Activated naive CD4-positive, alpha-beta T cell treated with anti-CD3 and anti-CD28 coated beads, Interleukin-2, amount 50 U/mL, for 24 hours (primary cell): Measurements from ENCODE around the gene TOX2.
A peak's percentile ranks its signal among the peaks of the same experiment; 100 is the strongest.

Source experiments
- H3K27ac Mint-ChIP-seq: one replicate; pipeline ENCODE4 v1.8.0; 2021; ENCODE audit warnings: mild to moderate bottlenecking, mixed read lengths
- H3K27me3 Mint-ChIP-seq: one replicate; pipeline ENCODE4 v1.8.0; 2021; ENCODE audit warnings: mixed read lengths
- H3K36me3 Mint-ChIP-seq: one replicate; pipeline ENCODE4 v1.8.0; 2021; ENCODE audit warnings: mixed read lengths
- H3K4me1 Mint-ChIP-seq: one replicate; pipeline ENCODE4 v1.8.0; 2021; ENCODE audit warnings: mixed read lengths
- H3K4me3 Mint-ChIP-seq: one replicate; pipeline ENCODE4 v1.8.0; 2021; ENCODE audit warnings: mild to moderate bottlenecking, mixed read lengths
- H3K9me3 Mint-ChIP-seq: one replicate; pipeline ENCODE4 v1.8.0; 2021; ENCODE audit warnings: mixed read lengths

The TOX2 gene, protein sequence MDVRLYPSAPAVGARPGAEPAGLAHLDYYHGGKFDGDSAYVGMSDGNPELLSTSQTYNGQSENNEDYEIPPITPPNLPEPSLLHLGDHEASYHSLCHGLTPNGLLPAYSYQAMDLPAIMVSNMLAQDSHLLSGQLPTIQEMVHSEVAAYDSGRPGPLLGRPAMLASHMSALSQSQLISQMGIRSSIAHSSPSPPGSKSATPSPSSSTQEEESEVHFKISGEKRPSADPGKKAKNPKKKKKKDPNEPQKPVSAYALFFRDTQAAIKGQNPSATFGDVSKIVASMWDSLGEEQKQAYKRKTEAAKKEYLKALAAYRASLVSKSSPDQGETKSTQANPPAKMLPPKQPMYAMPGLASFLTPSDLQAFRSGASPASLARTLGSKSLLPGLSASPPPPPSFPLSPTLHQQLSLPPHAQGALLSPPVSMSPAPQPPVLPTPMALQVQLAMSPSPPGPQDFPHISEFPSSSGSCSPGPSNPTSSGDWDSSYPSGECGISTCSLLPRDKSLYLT

DNA sequence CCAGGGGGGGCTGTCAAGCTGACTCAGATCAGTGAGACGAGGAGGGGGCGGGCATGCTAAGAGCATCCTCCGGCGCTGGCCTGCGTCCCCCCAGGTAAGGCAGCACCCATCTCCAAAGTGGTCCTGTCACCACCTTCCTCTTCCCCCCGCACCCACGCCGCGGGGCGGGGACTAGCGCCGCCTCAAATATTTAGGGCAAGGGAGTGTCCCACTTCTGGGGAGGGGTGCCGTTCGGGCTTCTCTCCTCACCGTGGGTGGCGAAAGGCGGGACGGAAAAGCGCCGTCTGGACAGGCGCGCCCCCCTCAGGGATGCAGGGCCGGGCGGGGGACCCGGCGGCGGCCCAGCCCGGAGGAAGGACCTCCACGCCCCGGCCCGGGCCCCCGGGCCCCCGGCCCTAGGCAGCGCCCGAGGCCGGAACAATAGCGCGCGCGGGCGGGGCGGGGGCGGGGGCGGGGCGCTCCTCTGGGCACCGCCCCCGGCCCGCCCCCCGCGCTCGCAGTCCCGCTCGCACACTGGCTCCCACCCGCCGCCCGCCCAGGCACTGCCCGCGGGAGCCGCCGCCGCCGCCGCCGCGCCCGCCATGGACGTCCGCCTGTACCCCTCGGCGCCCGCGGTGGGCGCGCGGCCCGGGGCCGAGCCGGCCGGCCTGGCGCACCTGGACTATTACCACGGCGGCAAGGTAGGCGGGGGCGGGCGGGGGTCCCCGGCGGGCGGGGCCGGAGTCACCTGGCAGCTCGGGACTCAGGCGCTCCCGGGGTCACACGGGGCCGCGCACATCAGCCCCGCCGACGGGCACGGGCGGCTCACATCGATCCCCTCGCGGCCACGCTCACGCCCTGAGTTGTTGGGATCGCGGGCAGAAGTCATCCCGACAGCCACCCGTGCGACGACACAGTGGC lies at the start of gene TOX2:
Gene TOX2, plus strand, starts transcription at position 542 of the 900 bp plus-strand sequence. Its CDS starts 40 bp downstream, at position 582.
- peak within 1 kb of the TSS; percentile 96 for H3K4me3 Mint-ChIP-seq
- peak within 1 kb of the TSS; percentile 84 for H3K27ac Mint-ChIP-seq
- peaks cover 2% of the 10 kb centered on the region for H3K36me3 Mint-ChIP-seq
- H3K4me1 Mint-ChIP-seq, result peaks cover 22% of the 10 kb centered on the region
- peaks cover 8% of the 10 kb centered on the region for H3K9me3 Mint-ChIP-seq
- peaks cover 18% of the 10 kb centered on the region for H3K27me3 Mint-ChIP-seq

GRCh38 chr20:43868091-43868490 lies 46.6 kb upstream of the TOX2 start:
- H3K36me3 Mint-ChIP-seq, result no peaks in the 10 kb centered on the region
- H3K9me3 Mint-ChIP-seq, result no peaks in the 10 kb centered on the region
- H3K27ac Mint-ChIP-seq, result no peak overlapping the region
- no peaks in the 10 kb centered on the region for H3K4me1 Mint-ChIP-seq
- H3K27me3 Mint-ChIP-seq, result no peaks in the 10 kb centered on the region
- H3K4me3 Mint-ChIP-seq, result no peak overlapping the region

- H3K36me3 Mint-ChIP-seq, result no peaks in the 10 kb centered on the region
- no peak overlapping the region for H3K4me3 Mint-ChIP-seq
- H3K27ac Mint-ChIP-seq, result no peak overlapping the region
- H3K4me1 Mint-ChIP-seq, result no peaks in the 10 kb centered on the region
- no peaks in the 10 kb centered on the region for H3K9me3 Mint-ChIP-seq
- no peaks in the 10 kb centered on the region for H3K27me3 Mint-ChIP-seq
These were observed 44.2 kb upstream of the TOX2 start for GRCh38 chr20:43870484-43870883.

DNA sequence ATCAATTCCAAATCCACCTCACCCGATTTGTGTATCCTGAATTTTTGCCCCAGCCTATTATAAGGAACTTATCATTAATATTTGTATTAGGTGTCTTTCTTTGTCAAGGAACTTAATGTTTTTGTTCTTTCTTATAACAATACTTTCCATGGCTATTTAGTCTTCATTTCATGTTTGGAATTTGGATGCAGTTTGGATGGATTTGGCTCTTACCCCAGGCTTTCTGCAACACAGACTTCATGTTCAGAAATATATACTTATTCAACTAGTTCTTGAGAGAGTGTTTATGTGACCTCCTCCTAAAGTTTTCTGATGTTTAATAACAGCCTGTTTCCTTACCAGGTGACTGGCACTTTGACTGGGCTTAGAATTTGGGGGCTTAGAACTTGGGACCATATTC lies 35.9 kb upstream of the TOX2 start:
- H3K4me1 Mint-ChIP-seq, result no peaks in the 10 kb centered on the region
- peaks cover 3% of the 10 kb centered on the region for H3K27me3 Mint-ChIP-seq
- H3K36me3 Mint-ChIP-seq, result peaks cover 3% of the 10 kb centered on the region
- H3K4me3 Mint-ChIP-seq, result no peak overlapping the region
- peaks cover 5% of the 10 kb centered on the region for H3K9me3 Mint-ChIP-seq
- no peak overlapping the region for H3K27ac Mint-ChIP-seq

DNA sequence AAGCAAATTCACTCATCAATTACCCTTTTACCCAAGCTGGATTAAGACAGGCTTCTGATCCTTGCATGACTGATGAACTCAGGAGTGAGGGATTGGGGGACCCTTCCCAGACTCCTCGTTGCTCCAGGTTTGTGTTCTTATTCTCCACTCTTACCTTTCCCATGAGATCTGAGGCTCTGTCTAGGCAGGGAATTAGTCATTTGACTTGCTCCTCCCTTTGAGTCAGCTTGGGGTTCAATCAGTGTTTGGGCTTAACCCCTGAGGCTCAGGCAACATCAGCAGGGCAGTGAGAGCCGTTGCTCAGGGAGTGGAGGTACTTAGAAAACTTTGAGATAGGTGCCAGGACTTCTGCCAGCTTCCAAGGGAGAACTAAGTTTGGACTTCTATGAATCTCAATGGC lies 20.7 kb upstream of the TOX2 start:
- H3K4me3 Mint-ChIP-seq, result no peak overlapping the region
- H3K36me3 Mint-ChIP-seq, result peaks cover 4% of the 10 kb centered on the region
- no peak overlapping the region for H3K27ac Mint-ChIP-seq
- H3K4me1 Mint-ChIP-seq, result no peaks in the 10 kb centered on the region
- H3K9me3 Mint-ChIP-seq, result peaks cover 22% of the 10 kb centered on the region
- H3K27me3 Mint-ChIP-seq, result no peaks in the 10 kb centered on the region

DNA sequence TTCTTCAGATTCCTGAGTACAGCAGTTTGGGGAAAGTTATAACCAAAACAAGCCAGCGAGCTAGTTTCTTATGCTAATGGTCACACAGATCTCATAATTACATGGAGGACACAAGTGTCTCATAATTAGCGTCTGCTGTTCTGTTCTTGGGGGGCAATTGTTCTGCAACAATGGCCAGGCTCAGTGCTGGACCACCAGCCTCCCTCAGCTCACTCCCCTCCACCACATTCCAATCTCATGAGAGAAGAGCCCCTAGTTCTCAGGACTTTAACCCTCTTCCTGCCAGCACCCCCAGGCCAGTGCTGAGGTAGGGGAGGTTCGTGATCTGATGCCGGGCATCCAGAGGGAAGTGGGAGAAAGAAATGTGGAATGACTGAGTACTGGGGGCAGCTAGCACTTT lies 20.2 kb upstream of the TOX2 start:
- Mint-ChIP-seq H3K4me3 (no peak overlapping the region), H3K4me1 (no peaks in the 10 kb centered on the region), H3K36me3 (peaks cover 2% of the 10 kb centered on the region), H3K9me3 (peaks cover 16% of the 10 kb centered on the region), H3K27me3 (no peaks in the 10 kb centered on the region), H3K27ac (no peak overlapping the region)

DNA sequence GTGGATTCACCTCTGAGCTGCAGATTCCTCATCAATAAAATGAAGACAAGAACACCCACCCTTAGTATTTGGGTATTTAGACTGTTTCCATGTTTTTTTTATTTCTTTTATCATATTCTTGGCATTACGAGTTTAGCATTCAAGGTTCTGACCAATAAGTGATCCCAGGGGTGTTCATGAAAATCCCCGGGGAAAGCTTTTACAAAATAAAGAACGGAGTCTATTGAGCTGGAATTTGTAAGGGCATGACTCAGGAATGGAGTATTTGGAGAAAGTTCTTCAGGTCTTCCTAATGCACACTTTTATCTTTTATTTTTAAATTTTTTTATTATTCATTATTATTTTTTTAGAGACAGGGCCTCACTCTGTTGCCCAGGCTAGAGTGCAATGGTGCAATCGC lies 19.4 kb upstream of the TOX2 start:
- Mint-ChIP-seq H3K36me3 (peaks cover 1% of the 10 kb centered on the region), H3K27me3 (no peaks in the 10 kb centered on the region), H3K27ac (no peak overlapping the region), H3K9me3 (peaks cover 9% of the 10 kb centered on the region), H3K4me1 (no peaks in the 10 kb centered on the region), H3K4me3 (no peak overlapping the region)

GRCh38 chr20:43899274-43900120 lies 15.2 kb upstream of the TOX2 start:
- Mint-ChIP-seq H3K4me3 (no peak overlapping the region), H3K36me3 (no peaks in the 10 kb centered on the region), H3K4me1 (no peaks in the 10 kb centered on the region), H3K27ac (no peak overlapping the region), H3K27me3 (no peaks in the 10 kb centered on the region), H3K9me3 (no peaks in the 10 kb centered on the region)

GRCh38 chr20:43900121-43900466 lies 14.6 kb upstream of the TOX2 start:
- no peaks in the 10 kb centered on the region for H3K9me3 Mint-ChIP-seq
- no peak overlapping the region for H3K27ac Mint-ChIP-seq
- H3K27me3 Mint-ChIP-seq, result no peaks in the 10 kb centered on the region
- no peak overlapping the region for H3K4me3 Mint-ChIP-seq
- H3K4me1 Mint-ChIP-seq, result no peaks in the 10 kb centered on the region
- no peaks in the 10 kb centered on the region for H3K36me3 Mint-ChIP-seq

DNA sequence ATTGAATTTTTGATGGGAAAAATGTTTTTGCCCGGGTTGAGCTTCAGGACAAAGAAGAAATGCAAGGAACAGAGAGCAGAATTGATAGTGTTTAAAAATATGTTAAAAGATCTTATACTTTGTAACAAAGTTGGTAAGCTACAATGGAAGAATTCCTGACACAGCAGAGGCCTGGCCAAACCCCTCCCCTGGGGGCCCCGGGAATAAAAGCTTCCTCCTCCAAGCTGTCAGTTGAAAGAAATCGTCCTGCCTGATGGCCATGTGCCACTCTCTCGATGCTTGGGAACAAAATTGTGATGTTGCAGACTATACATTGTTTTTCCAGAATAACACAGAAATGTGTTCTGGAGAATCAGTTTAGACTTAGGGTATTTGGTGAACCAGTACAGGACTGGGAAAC lies 14.2 kb upstream of the TOX2 start:
- Mint-ChIP-seq H3K4me3 (no peak overlapping the region), H3K27ac (no peak overlapping the region), H3K4me1 (no peaks in the 10 kb centered on the region), H3K36me3 (no peaks in the 10 kb centered on the region), H3K9me3 (no peaks in the 10 kb centered on the region), H3K27me3 (no peaks in the 10 kb centered on the region)

- H3K9me3 Mint-ChIP-seq, result no peaks in the 10 kb centered on the region
- H3K36me3 Mint-ChIP-seq, result no peaks in the 10 kb centered on the region
- no peaks in the 10 kb centered on the region for H3K27me3 Mint-ChIP-seq
- H3K4me1 Mint-ChIP-seq, result no peaks in the 10 kb centered on the region
- H3K4me3 Mint-ChIP-seq, result no peak overlapping the region
- no peak overlapping the region for H3K27ac Mint-ChIP-seq
These were observed 13.4 kb upstream of the TOX2 start for GRCh38 chr20:43901296-43901695.

DNA sequence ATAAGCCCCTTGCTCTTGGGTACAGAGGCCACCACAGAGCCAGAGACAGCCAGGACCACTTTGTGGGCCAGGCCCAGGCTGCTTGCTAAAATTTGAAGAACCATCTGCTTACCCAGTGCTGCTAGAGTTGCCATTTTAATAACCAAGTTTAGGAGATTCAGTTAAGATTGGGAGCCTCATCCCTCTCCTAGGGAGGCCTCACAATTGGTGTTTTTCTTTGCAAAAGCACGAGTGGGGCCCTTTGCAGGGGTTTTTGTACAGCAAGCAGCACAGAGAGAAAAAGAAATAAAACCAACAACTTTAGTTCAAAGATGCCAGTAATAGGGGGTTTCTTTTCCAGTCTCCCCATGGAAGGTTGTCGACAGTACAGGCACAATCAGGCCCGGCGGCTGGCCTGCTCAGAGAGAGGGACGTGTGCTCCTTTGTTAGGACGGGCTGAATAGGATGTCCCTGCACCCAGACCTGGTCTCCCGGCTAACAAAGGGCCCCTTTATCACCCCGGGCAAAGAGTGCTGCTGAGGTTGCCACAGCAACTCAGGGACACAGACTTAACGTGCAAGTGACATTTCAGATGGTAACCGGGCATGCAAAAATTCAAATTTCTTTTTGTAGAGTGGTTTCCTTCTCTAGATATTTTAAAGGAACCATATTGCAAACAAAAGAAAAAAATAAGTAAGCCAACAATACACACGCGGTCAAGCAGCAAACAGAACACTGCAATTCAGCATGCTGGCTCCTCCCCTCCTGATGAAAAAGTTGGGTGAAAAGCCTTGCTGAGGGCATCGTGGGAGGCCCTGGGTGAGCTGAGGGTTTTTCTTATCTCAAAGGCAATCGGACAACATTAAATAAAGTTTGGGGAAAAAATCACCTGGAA lies 10.5 kb upstream of the TOX2 start:
- no peak overlapping the region for H3K27ac Mint-ChIP-seq
- no peaks in the 10 kb centered on the region for H3K4me1 Mint-ChIP-seq
- no peaks in the 10 kb centered on the region for H3K27me3 Mint-ChIP-seq

GRCh38 chr20:43904827-43905177 lies 9.8 kb upstream of the TOX2 start:
- H3K36me3 Mint-ChIP-seq, result peaks cover 2% of the 10 kb centered on the region
- H3K27me3 Mint-ChIP-seq, result no peaks in the 10 kb centered on the region
- no peak overlapping the region for H3K4me3 Mint-ChIP-seq
- no peaks in the 10 kb centered on the region for H3K4me1 Mint-ChIP-seq
- peaks cover 6% of the 10 kb centered on the region for H3K9me3 Mint-ChIP-seq
- H3K27ac Mint-ChIP-seq, result no peak overlapping the region

More for the DNA sequence above, 10.5 kb upstream of the TOX2 start:
- H3K4me3 Mint-ChIP-seq, result no peak overlapping the region
- peaks cover 6% of the 10 kb centered on the region for H3K9me3 Mint-ChIP-seq
- peaks cover 2% of the 10 kb centered on the region for H3K36me3 Mint-ChIP-seq

DNA sequence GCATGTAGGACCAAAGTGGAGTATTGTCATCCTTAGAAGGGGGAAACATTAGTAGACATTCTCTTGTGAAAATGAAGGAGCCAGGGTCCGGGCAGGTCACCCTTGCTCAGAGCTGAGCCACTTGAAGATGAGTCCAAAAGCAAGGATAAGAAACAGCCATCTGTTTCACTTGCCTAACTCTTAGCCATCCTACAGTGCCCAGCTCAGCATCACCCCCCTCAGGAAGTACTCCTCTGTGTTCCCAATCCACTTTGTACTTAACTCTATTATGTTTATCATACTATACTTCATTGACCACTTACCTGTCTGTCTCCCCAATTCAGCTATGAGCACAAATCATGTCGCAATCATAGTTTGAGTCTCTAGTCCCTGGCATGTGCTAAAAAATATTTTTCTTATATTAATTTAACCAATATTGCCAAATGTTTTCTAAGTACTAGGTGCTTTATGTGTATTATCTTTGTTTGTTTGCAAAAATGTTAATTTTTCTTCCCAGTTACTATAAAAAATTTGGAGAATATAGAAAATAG lies 8.1 kb upstream of the TOX2 start:
- H3K36me3 Mint-ChIP-seq, result peaks cover 2% of the 10 kb centered on the region
- H3K27me3 Mint-ChIP-seq, result no peaks in the 10 kb centered on the region
- H3K9me3 Mint-ChIP-seq, result peaks cover 6% of the 10 kb centered on the region
- no peaks in the 10 kb centered on the region for H3K4me1 Mint-ChIP-seq
- no peak overlapping the region for H3K4me3 Mint-ChIP-seq
- H3K27ac Mint-ChIP-seq, result no peak overlapping the region
